Stomach (tissue), 4 donors: Measurements from ENCODE around the gene LIAS.
A peak's percentile ranks its signal among the peaks of the same experiment; 100 is the strongest.

Experiments
- EP300 ChIP-seq: sonication (generic); formaldehyde crosslinking; IDR thresholded peaks from one replicate; pipeline ENCODE4 v1.6.1; 2017; ENCODE audit warnings: antibody characterized with exemption
- POLR2A ChIP-seq, 4 donors: fragments of 450-650 bp; IDR thresholded peaks; one replicate each; pipeline ENCODE4 v1.6.1; 2016; ENCODE audit warnings: antibody characterized with exemption in 4 of 4, control low read depth in 2 of 4, mild to moderate bottlenecking in 1 of 4, moderate library complexity in 1 of 4
- POLR2AphosphoS5 ChIP-seq, 3 donors: sonication (generic); formaldehyde crosslinking; IDR thresholded peaks; one replicate each; pipeline ENCODE4 v1.6.1; 2016; ENCODE audit warnings: antibody characterized with exemption in 3 of 3
- TF ChIP-seq, protein P1 (sequence below), 7 experiments: fragments of 450-650 bp in 4 of 7; fragments of 200-600 bp in 3 of 7; sonication (generic) in 3 of 7; IDR thresholded peaks; one replicate each; pipeline ENCODE4 v1.5.1; 2016 to 2019; ENCODE audit warnings: antibody characterized with exemption in 7 of 7, control low read depth in 2 of 7, mild to moderate bottlenecking in 1 of 7

- TF ChIP-seq POLR2A (IDR thresholded peaks at IDR 0.05) (no peak), POLR2AphosphoS5 (IDR thresholded peaks at IDR 0.05) (peak in 1 of 3 donors; percentile 9), EP300 (no peak)
- TF ChIP-seq, protein P1, sequence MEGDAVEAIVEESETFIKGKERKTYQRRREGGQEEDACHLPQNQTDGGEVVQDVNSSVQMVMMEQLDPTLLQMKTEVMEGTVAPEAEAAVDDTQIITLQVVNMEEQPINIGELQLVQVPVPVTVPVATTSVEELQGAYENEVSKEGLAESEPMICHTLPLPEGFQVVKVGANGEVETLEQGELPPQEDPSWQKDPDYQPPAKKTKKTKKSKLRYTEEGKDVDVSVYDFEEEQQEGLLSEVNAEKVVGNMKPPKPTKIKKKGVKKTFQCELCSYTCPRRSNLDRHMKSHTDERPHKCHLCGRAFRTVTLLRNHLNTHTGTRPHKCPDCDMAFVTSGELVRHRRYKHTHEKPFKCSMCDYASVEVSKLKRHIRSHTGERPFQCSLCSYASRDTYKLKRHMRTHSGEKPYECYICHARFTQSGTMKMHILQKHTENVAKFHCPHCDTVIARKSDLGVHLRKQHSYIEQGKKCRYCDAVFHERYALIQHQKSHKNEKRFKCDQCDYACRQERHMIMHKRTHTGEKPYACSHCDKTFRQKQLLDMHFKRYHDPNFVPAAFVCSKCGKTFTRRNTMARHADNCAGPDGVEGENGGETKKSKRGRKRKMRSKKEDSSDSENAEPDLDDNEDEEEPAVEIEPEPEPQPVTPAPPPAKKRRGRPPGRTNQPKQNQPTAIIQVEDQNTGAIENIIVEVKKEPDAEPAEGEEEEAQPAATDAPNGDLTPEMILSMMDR (IDR thresholded peaks at IDR 0.05), result no peak
Measured at GRCh38 chr4:39451423-39452023, 7.3 kb upstream of the LIAS start.
